K562 (cell line): ENCODE results near the gene EIF2S3. TPM values are rescaled to one million over a fixed set of nuclear protein-coding genes. Genes with fewer than 3 reads are reported as not detected.
"Not testable (repeated sequence)": the region's sequence is repeated elsewhere in the genome, so short reads cannot be mapped to it uniquely, and the experiment has no call there.

Source experiments
- ATAC-seq: fragments of 200-7000 bp; cut with Tn5 transposase; 3 replicates; pipeline ENCODE4 v1.9.1; 2020; ENCODE audit warnings: moderate library complexity
- BruUV-seq: library from RNA; stranded (reverse); fragments of 400-500 nt; replicated peaks from 2 replicates; lab custom pipeline; 2021; lab: Mats Ljungman, UMichigan
- CTCF ChIA-PET: fragments of 300-600 bp; formaldehyde crosslinking; extraction: SDS; loops from one replicate; lab custom pipeline; 2021; ENCODE audit warnings: low intra/inter-chr PET ratio; lab: Yijun Ruan, JAX
- POLR2A ChIA-PET: fragments of 300-600, 350-650 bp; sonication (Branson Sonifier 250); formaldehyde crosslinking; extraction: SDS; loops from one replicate; lab custom pipeline; 2021; ENCODE audit warnings: antibody characterized with exemption, inconsistent platforms; lab: Yijun Ruan, JAX
- DNase-seq, 4 experiments: peaks; one replicate each; pipeline versions ENCODE4 v3.0.0 to v3.0.0-alpha.2; 2011 to 2018; ENCODE audit warnings: low spot score in 3 of 4, mixed read lengths in 3 of 4; ENCODE audit errors: extremely low read depth in 1 of 4
- FAIRE-seq: peaks from 2 replicates; lab custom pipeline; 2011; peaks lifted over from hg19 to GRCh38; lab: Jason Lieb, UNC
- H2AFZ ChIP-seq: 2 replicates; pipeline ENCODE4 v1.6.0; 2011; ENCODE audit warnings: low read depth, low read length, control low read depth, inconsistent platforms
- H3K27ac ChIP-seq: fragments of 200-600 bp; 3 replicates; pipeline ENCODE4 v1.8.0; 2011; ENCODE audit warnings: low read depth, mild to moderate bottlenecking, control low read depth, inconsistent platforms, low read length, moderate library complexity, mixed read lengths; ENCODE audit errors: extremely low read depth
- H3K27me3 ChIP-seq, 2 experiments: fragments of 300-600 bp in 1 of 2; 2 replicates in 1 of 2; 3 replicates in 1 of 2; pipeline versions ENCODE4 v1.6.0 to v1.8.0; 2011; ENCODE audit warnings: inconsistent platforms in 2 of 2, low read length in 2 of 2, mild to moderate bottlenecking in 1 of 2, mixed read lengths in 1 of 2, moderate library complexity in 1 of 2; ENCODE audit not compliant: control insufficient read depth in 2 of 2, insufficient read depth in 2 of 2
- H3K36me3 ChIP-seq: fragments of 300-600 bp; 3 replicates; pipeline ENCODE4 v1.8.0; 2011; ENCODE audit warnings: mild to moderate bottlenecking, low read length, inconsistent platforms; ENCODE audit not compliant: control insufficient read depth, insufficient read depth
- H3K4me1 ChIP-seq, 2 experiments: fragments of 200-600 bp in 1 of 2; replicated peaks in 1 of 2; 2 replicates in 1 of 2; 3 replicates in 1 of 2; pipeline versions ENCODE4 v1.5.1 to v1.8.0; 2011; ENCODE audit warnings: inconsistent platforms in 2 of 2, low read length in 2 of 2, mild to moderate bottlenecking in 1 of 2, mixed read lengths in 1 of 2, moderate library complexity in 1 of 2; ENCODE audit not compliant: control insufficient read depth in 2 of 2, insufficient read depth in 2 of 2
- H3K4me2 ChIP-seq: 2 replicates; pipeline ENCODE4 v1.6.1; 2011; ENCODE audit warnings: low read length, control low read depth, inconsistent platforms, mixed read lengths; ENCODE audit not compliant: insufficient read depth
- H3K4me3 ChIP-seq: fragments of 200-600 bp; sonication (generic), shearing (Covaris generic); 2 replicates; pipeline ENCODE4 v1.5.1; 2016; ENCODE audit warnings: control low read depth, inconsistent platforms
- H3K79me2 ChIP-seq: fragments of 200-600 bp; 3 replicates; pipeline ENCODE4 v1.8.0; 2011; ENCODE audit warnings: low read length, inconsistent platforms; ENCODE audit not compliant: control insufficient read depth, insufficient read depth
- H3K9ac ChIP-seq, 2 experiments: 2 replicates each; pipeline versions ENCODE4 v1.6.0 to v1.6.1; 2011; ENCODE audit warnings: low read depth in 2 of 2, low read length in 2 of 2, control low read depth in 1 of 2, inconsistent platforms in 1 of 2, mild to moderate bottlenecking in 1 of 2, mixed read lengths in 1 of 2; ENCODE audit not compliant: insufficient read depth in 1 of 2
- H3K9me1 ChIP-seq: one replicate; pipeline ENCODE4 v1.6.0; 2011; ENCODE audit warnings: inconsistent platforms, mild to moderate bottlenecking, low read length, moderate library complexity; ENCODE audit not compliant: control insufficient read depth, insufficient read depth
- H3K9me3 ChIP-seq: replicated peaks from 2 replicates; pipeline ENCODE4 v1.5.1; 2011; ENCODE audit warnings: low read depth, low read length, inconsistent platforms; ENCODE audit not compliant: control insufficient read depth, insufficient read depth
- H4K20me1 ChIP-seq: replicated peaks from 2 replicates; pipeline ENCODE4 v1.6.1; 2011; ENCODE audit warnings: low read length, inconsistent platforms, mixed read lengths; ENCODE audit not compliant: control insufficient read depth, insufficient read depth
- ARID2 ChIP-seq: fragments of 450-650 bp; IDR thresholded peaks from 2 replicates; pipeline ENCODE4 v1.6.1; 2017; ENCODE audit warnings: antibody characterized with exemption, mild to moderate bottlenecking
- KDM1A ChIP-seq, 2 experiments: fragments of 450-650 bp; IDR thresholded peaks; 2 replicates each; pipeline ENCODE4 v1.6.1; 2016; ENCODE audit warnings: mild to moderate bottlenecking in 2 of 2
- NCOA2 ChIP-seq, 2 experiments: fragments of 450-650 bp; IDR thresholded peaks; 2 replicates each; pipeline ENCODE4 v1.6.1; 2018; ENCODE audit warnings: mild to moderate bottlenecking in 2 of 2, moderate library complexity in 1 of 2; ENCODE audit not compliant: partially characterized antibody in 2 of 2
- PHF20 ChIP-seq: fragments of 450-650 bp; IDR thresholded peaks from 2 replicates; pipeline ENCODE4 v1.6.1; 2018; ENCODE audit not compliant: partially characterized antibody
- WGBS: fragments of 100-300 bp; shearing (Covaris generic); methylation state at CpG from one replicate; pipeline ENCODE4 v1.1.6; 2016; ENCODE audit warnings: low coverage, mixed read lengths; ENCODE audit not compliant: insufficient coverage; ENCODE audit errors: missing lambda C conversion rate; 5-methylcytosine and 5-hydroxymethylcytosine counted together
- in situ Hi-C: fragments of 300-500 bp; cut with MboI; formaldehyde crosslinking; loops from 4 replicates; pipeline ENCODE4 v1.15.0; 2018; ENCODE audit warnings: inconsistent platforms, mixed read lengths
- intact Hi-C: fragments of 100-400 bp; cut with micrococcal nuclease; formaldehyde crosslinking; loops from 2 replicates; pipeline ENCODE4 v1.14.2; 2022
- polyA plus RNA-seq, 8 experiments: library from polyadenylated mRNA; depleted of rRNA in 4 of 8; stranded (reverse) in 5 of 8; unstranded in 3 of 8; fragments of >200 nt; fragmentation: Nextera tagmentation in 2 of 8; fragmentation: Illumina TruSeq in 1 of 8; extraction: Ambion mirVana in 2 of 8; extraction: Trizol in 1 of 8; gene quantifications; 2 replicates each; pipeline versions ENCODE4 v1.2.1 to v1.2.3, GENCODE V29; 2011 to 2014; ENCODE audit warnings: inconsistent platforms in 1 of 8, missing spikeins in 1 of 8
- total RNA-seq, 7 experiments: library from RNA; depleted of rRNA in 6 of 7; stranded (reverse); fragments of >200 nt in 6 of 7; fragmentation: Illumina TruSeq in 2 of 7; extraction: Trizol in 2 of 7; gene quantifications; 2 replicates each; pipeline versions ENCODE4 v1.2.1 to v1.2.3, GENCODE V29; 2011 to 2021; ENCODE audit warnings: low replicate concordance in 1 of 7

EIF2S3 gene
- total and polyA plus RNA-seq, 9 of the 15 experiments (the other 6 are each of a cell fraction or from before 2014, with no cell fraction given) = 148 to 439 (median 275) TPM

DNA sequence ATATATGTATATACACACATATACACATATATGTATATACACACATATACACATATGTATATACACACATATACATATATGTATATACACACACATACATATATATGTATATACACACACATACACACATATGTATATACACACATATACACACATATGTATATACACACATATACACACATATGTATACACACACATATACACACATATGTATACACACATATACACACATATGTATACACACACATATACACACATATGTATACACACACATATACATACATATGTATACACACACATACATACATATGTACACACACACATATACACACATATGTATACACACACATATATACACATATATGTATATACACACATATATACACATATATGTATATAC is 8.7 kb upstream of the EIF2S3 start:
- H3K9ac ChIP-seq, H4K20me1 ChIP-seq, H3K4me3 ChIP-seq, POLR2A ChIA-PET, H3K9me3 ChIP-seq, DNase-seq, H3K36me3 ChIP-seq, H3K27ac ChIP-seq, in situ Hi-C loops, H3K4me1 ChIP-seq, H3K27me3 ChIP-seq, H3K79me2 ChIP-seq, H3K9me1 ChIP-seq, intact Hi-C loops, H3K4me2 ChIP-seq, H2AFZ ChIP-seq, ATAC-seq, BruUV-seq, FAIRE-seq, CTCF ChIA-PET: not testable (repeated sequence)
- peak; percentile 54 for TF ChIP-seq PHF20
- TF ChIP-seq KDM1A (IDR thresholded peaks at IDR 0.05) = peak in 1 of 2 experiments; percentile 95; a peak in 2 of 4 replicates
- peak in 1 of 2 experiments; percentile 70 for TF ChIP-seq NCOA2 (IDR thresholded peaks at IDR 0.05; ENCODE audit: partially characterized antibody in 2 of 2)
- TF ChIP-seq ARID2 = peak; percentile 75; the same call in 1 of the 2 replicates

DNA sequence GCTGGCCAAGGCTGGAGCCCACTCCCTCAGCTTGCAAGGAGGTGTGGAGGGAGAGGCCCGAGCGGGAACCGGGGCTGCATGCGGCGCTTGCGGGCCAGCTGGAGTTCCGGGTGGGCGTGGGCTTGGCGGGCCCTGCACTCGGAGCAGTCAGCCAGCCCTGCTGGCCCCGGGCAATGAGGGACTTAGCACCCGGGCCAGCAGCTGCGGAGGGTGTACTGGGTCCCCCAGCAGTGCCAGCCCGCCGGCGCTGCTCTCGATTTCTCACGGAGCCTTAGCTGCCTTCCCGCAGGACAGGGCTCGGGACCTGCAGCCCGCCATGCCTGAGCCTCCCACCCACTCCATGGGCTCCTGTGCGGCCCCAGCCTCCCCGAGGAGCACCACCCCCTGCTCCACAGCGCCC is 5.1 kb upstream of the EIF2S3 start:
- H3K27me3 ChIP-seq, H3K9ac ChIP-seq, POLR2A ChIA-PET, FAIRE-seq, ATAC-seq, H3K36me3 ChIP-seq, H3K9me3 ChIP-seq, H3K4me1 ChIP-seq, H3K79me2 ChIP-seq, H3K9me1 ChIP-seq, H3K27ac ChIP-seq, H2AFZ ChIP-seq, CTCF ChIA-PET, H4K20me1 ChIP-seq, H3K4me2 ChIP-seq, BruUV-seq, DNase-seq, H3K4me3 ChIP-seq: not testable (repeated sequence)
- in situ Hi-C loops (loop anchor here (10.0 kb wide), 1 partner anchor 355 kb away; no protein-coding TSS in a partner anchor), intact Hi-C loops (loop anchor here (10.0 kb wide), 1 partner anchor 355 kb away; no protein-coding TSS in a partner anchor)
- no CpG with 5 or more reads among the region's 24 CpGs for WGBS
